IPS-15b (cell line): ENCODE data around the gene LYRM4.

Experiments used
- H3K27me3 ChIP-seq: one replicate; pipeline ENCODE4 v1.6.1; 2013; ENCODE audit warnings: low read length; ENCODE audit not compliant: control insufficient read depth, insufficient read depth
- H3K36me3 ChIP-seq: one replicate; pipeline ENCODE4 v1.6.1; 2013; ENCODE audit warnings: low read length; ENCODE audit not compliant: control insufficient read depth, insufficient read depth
- H3K4me1 ChIP-seq: one replicate; pipeline ENCODE4 v1.6.1; 2013; ENCODE audit warnings: mild to moderate bottlenecking, low read length; ENCODE audit not compliant: control insufficient read depth, insufficient read depth
- H3K4me3 ChIP-seq: one replicate; pipeline ENCODE4 v1.5.1; 2013; ENCODE audit warnings: low read depth, low read length
- H3K9ac ChIP-seq: one replicate; pipeline ENCODE4 v1.6.1; 2013; ENCODE audit warnings: low read depth, mild to moderate bottlenecking, low read length
- H3K9me3 ChIP-seq: one replicate; pipeline ENCODE4 v1.6.1; 2013; ENCODE audit warnings: mild to moderate bottlenecking, low read length; ENCODE audit not compliant: control insufficient read depth, insufficient read depth

The LYRM4 gene

DNA sequence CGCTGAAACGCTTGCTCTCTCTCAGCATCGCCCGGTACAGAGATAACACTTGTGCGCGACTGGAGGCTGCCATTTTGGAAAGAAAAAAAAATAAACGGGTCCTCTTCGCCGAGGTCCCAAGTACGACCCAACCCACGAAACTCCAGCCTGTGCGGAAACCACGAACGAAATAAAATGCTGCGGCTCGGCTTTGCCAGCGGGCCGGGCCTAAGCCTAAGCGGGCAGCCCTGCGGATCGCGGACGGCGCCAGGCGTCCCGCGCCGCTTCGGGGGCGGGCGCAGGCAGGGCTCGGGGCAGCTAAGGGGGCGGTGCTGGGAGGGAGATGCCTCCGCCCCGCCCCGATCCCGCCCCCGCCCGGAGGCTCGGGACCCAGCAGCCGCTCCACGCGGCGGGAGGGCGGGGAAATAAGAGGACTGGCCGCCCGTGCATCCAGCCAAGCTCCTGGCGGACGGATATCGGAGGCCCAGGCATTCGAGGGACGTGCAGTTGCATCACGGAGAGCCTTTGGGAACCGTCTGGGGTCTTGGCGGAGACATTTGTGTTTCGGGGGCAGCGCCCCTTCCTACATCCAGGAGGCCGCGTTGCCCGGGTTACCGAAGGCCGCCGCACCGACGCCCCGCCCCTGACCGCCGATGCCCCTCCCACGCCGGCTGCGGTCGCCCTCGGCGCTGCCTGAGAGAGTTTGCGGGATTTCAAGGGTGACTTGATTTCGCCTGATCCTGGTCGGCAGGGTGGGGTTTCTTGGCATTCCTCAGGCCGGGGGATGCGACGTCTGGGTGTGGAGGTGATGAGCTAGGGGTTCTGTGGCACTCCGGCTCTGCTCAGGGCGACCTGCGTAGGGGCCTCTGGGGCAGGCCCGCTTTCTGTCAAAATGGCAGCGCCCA lies at the start of gene LYRM4, which contains the start of gene FARS2:
LYRM4 (minus strand) TSS at position 290 of the 884 bp plus-strand sequence; CDS start at position 73, 217 bp downstream.
FARS2 (plus strand) TSS at position 853 of the 884 bp plus-strand sequence.
- H3K27me3 ChIP-seq = no peaks in the 10 kb centered on the region
- H3K36me3 ChIP-seq = peaks cover 7% of the 10 kb centered on the region
- no peaks in the 10 kb centered on the region for H3K9me3 ChIP-seq
- peak within 1 kb of the TSS; percentile 78 for H3K4me3 ChIP-seq
- H3K4me1 ChIP-seq = no peaks in the 10 kb centered on the region
- H3K9ac ChIP-seq = peak within 1 kb of the TSS; percentile 89

DNA sequence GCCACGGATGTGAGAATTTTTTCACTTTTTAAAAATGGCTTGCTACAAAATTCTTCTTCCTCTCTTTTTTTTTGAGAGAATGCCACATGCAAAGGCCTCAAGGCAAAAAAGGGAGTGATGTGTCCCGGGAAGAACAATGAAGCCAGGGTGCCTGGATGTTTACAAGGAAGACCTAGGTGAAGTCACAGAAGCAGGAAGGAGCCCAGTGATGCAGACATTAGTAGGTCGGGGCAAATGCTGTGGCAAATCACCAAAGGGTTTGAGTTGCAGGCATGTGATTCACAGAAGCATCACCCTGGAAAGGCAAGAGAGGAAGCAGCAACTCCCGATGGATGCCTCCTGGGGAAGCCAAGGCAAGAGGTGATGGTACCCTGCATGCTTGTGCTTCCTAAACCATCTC lies 47.3 kb upstream of the LYRM4 start:
- Histone ChIP-seq H3K9ac (no peak overlapping the region), H3K4me1 (peaks cover 11% of the 10 kb centered on the region), H3K4me3 (no peak overlapping the region), H3K36me3 (no peaks in the 10 kb centered on the region), H3K9me3 (no peaks in the 10 kb centered on the region), H3K27me3 (no peaks in the 10 kb centered on the region)

GRCh38 chr6:5307058-5307457 lies 46.3 kb upstream of the LYRM4 start:
- Histone ChIP-seq H3K36me3 (no peaks in the 10 kb centered on the region), H3K9me3 (no peaks in the 10 kb centered on the region), H3K9ac (no peak overlapping the region), H3K4me3 (no peak overlapping the region), H3K27me3 (no peaks in the 10 kb centered on the region), H3K4me1 (peaks cover 8% of the 10 kb centered on the region)

DNA sequence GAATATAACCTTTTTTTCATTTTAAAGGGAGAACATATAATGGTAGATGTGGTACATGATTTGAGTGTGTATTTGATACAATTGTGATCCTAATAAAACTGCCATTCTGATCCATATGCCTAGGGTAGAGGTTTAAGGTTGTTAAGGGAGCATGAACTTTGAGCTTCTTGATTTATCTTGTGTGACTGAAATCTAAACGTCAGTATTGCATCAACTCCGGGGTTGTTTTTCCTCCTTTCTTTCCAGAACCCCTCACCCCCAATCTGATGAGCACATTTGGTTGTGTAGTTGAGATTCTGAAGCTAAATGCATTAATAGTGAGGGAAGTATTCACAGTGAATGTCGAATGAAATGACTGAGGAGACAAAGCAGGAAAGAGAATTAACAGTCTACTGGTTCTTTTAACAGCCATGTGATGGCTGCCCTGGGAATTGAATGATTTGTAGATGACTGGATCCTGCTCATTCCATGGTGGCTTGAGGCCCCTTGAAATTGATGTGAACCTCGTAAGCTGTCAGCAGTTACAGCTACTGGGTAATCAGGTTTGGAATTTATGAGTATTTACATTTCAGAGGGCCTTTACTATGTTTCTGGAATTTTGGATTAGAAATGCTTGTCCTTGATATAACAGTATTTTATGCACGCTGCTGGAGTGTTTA lies 45.3 kb upstream of the LYRM4 start:
- Histone ChIP-seq H3K9me3 (no peaks in the 10 kb centered on the region), H3K36me3 (no peaks in the 10 kb centered on the region), H3K9ac (no peak overlapping the region), H3K27me3 (no peaks in the 10 kb centered on the region), H3K4me3 (no peak overlapping the region), H3K4me1 (peaks cover 8% of the 10 kb centered on the region)

DNA sequence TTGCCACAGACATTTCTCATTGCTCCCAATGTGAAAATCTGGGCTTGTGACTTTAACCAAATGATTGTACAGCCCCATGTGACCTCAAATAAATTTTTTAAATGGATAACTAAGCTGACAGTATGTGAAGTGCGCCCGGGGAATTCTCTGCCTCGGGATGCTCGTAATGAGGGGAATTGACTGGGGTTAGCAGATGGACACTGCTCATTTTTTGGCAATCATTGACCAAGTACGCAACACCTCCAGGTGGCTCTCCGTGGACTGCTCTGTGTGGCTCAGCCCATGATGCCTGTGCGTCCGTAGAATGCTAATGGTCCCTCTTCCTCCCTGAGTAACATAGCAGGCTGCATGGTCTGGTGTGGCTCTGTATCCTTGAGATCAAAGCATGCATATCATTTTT lies 42.9 kb upstream of the LYRM4 start:
- peaks cover 8% of the 10 kb centered on the region for H3K4me1 ChIP-seq
- H3K9ac ChIP-seq = no peak overlapping the region
- no peaks in the 10 kb centered on the region for H3K9me3 ChIP-seq
- no peak overlapping the region for H3K4me3 ChIP-seq
- no peaks in the 10 kb centered on the region for H3K36me3 ChIP-seq
- no peaks in the 10 kb centered on the region for H3K27me3 ChIP-seq

GRCh38 chr6:5302995-5303622 lies 42.4 kb upstream of the LYRM4 start:
- no peak overlapping the region for H3K9ac ChIP-seq
- H3K4me3 ChIP-seq = no peak overlapping the region

DNA sequence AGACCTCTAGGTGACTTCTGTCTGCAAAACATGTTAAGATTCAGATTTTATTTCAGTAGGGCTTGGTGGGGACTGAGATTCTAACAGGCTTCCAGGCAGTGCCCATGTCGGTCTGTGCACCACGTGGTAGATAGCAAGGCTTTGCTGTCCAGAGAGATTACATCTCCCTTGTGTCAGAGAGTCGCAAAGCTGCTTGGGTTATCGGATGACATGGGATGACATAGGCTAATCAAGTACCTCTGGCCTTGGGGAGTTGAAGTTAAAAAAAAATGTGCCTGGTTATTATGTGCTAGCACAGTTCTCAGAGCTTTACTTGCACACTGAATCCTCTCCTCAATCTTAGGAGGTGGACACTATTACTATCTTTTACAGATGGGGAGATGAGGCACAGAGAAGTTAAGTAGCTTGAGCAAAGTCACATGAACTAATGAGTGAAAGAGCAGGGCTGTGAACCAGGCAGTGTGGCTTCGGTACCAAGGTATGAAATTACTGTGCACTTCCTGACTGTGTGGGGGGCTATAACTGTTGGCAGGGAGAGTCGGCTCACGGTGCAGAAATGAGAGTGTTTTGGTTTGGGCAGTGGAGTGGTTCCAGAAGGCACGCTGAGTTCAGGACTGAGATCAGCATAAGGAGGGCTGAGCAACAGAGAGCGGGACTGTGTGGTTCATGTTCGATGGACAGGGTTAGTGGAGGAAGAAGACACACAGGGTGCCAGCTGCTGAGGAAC lies 41.6 kb upstream of the LYRM4 start:
- no peaks in the 10 kb centered on the region for H3K27me3 ChIP-seq
- H3K36me3 ChIP-seq = no peaks in the 10 kb centered on the region
- no peak overlapping the region for H3K4me3 ChIP-seq
- no peaks in the 10 kb centered on the region for H3K9me3 ChIP-seq
- H3K4me1 ChIP-seq = peaks cover 3% of the 10 kb centered on the region
- H3K9ac ChIP-seq = no peak overlapping the region

More at GRCh38 chr6:5302995-5303622, 42.4 kb upstream of the LYRM4 start:
- no peaks in the 10 kb centered on the region for H3K27me3 ChIP-seq
- no peaks in the 10 kb centered on the region for H3K9me3 ChIP-seq
- peaks cover 5% of the 10 kb centered on the region for H3K4me1 ChIP-seq
- H3K36me3 ChIP-seq = no peaks in the 10 kb centered on the region

GRCh38 chr6:5300206-5300764 lies 39.5 kb upstream of the LYRM4 start:
- Histone ChIP-seq H3K9ac (no peak overlapping the region), H3K9me3 (no peaks in the 10 kb centered on the region), H3K27me3 (no peaks in the 10 kb centered on the region), H3K4me1 (no peaks in the 10 kb centered on the region), H3K4me3 (no peak overlapping the region), H3K36me3 (no peaks in the 10 kb centered on the region)

- Histone ChIP-seq H3K27me3 (no peaks in the 10 kb centered on the region), H3K9me3 (no peaks in the 10 kb centered on the region), H3K9ac (no peak overlapping the region), H3K4me1 (no peaks in the 10 kb centered on the region), H3K36me3 (no peaks in the 10 kb centered on the region), H3K4me3 (no peak overlapping the region)
These were observed 34.9 kb upstream of the LYRM4 start for GRCh38 chr6:5295623-5296022.

DNA sequence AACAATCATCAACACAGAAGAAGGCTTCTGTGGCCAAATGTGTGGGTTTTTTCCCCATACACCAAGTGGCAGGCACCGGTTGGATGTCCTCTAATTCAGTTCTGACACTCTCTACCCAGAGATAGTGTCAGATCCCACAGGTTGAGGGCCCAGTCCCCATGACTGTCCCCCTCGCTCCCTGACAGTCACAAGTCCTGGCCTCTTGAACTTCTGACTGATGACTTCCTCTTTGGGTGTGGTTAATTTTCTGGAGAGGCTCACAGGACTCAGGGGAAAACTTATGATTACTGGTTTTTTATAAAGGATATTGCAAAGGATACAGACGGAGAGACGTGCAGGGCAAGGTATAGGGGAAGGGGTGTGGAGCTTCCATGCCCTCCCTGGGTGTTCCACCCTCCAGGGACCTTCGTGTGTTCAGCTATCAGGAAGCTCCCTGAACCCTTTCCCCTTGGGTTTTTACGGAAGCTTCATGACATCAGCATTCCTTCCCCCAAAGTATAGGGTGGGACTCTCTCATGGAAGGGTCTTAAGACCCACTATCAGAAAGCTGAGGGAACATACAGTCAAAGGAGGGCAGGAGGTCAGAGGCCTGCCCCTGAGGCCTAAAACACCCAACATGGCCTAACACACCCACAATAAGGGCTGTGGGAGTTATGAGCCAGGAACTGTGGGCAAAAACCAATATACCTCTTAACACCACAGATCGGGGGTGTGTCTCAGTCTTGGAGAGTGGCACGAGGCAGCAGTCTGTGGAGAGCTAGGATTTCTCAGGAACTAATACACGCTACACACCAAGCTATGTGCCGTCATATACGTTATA lies 33.9 kb upstream of the LYRM4 start:
- H3K4me1 ChIP-seq = no peaks in the 10 kb centered on the region
- H3K4me3 ChIP-seq = no peak overlapping the region
- H3K36me3 ChIP-seq = no peaks in the 10 kb centered on the region
- no peak overlapping the region for H3K9ac ChIP-seq
- H3K9me3 ChIP-seq = no peaks in the 10 kb centered on the region
- H3K27me3 ChIP-seq = no peaks in the 10 kb centered on the region
